HG03439 (cell line): ENCODE data around the gene NUDT9.
"Not testable (repeated sequence)": the region's sequence is repeated elsewhere in the genome, so short reads cannot be mapped to it uniquely, and the experiment has no call there.

Source experiments
- ATAC-seq: cut with Tn5 transposase; IDR thresholded peaks from one replicate; pipeline ENCODE4 v1.9.1; 2021; ENCODE audit warnings: mild to moderate bottlenecking, moderate library complexity; ENCODE audit not compliant: unreplicated experiment

Gene NUDT9

DNA sequence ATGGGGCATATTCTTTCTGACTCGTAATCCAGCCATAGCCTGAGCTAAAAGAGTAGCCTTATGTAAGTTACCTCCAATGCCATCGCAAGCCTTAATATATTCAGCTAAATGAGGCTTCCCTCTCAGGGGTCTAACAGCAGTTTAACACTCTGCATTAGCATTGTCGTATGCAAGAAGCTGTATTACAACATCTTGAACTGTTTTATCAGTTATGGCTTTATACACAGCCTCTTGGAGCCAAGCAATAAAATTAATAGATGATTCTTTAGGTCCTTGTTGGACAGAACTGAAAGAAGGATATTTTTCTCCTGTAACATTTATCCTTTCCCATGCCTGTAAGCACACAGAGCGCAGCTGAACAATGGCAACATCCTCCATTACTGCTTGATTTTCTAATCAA lies 15.5 kb upstream of the NUDT9 start:
- not testable (repeated sequence) for ATAC-seq

DNA sequence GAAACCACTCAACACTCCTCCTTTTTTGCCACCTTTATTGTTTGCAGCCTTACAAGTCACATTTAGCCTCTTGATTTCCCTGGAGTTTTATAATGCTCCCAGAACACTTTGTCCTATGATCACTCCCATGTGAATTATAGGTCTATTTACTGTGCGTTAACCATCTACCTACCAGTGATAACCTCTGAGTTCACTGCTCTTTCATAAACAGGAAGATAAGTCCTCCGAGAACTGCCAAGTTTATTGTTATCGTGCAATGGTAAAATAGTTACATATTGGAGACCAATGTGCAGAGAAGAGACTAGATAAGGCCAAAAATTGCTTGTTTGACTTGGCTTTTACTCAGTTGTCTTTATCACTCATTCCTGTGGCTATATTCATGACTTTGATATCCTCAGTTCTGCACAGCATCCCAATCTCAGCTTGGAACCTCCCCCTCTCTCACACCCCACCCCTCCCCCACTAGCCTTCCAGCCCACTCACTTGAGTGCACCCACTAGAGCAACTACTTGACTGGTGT lies 12.9 kb upstream of the NUDT9 start:
- ATAC-seq = no peak

DNA sequence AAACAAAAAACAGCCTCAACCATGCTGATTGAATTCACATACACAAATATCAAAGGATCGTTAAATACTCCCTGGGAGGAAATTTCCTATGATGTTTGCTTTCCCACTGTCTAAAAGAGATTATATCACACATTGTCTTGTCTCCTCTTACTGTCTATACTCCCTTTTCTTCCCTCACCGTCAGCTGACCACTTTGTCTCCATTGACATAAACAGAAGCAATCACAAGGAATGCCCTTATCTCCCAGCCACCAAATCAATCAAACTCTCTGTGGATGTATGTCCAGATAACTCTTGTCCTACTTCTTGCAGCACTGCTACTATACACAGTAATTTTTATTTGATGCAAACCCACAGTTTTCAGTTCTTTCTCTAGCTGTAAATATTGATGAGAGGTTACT lies 12.2 kb upstream of the NUDT9 start:
- ATAC-seq = no peak

- no peak for ATAC-seq
Observed at GRCh38 chr4:87410679-87411078, 11.7 kb upstream of the NUDT9 start.

DNA sequence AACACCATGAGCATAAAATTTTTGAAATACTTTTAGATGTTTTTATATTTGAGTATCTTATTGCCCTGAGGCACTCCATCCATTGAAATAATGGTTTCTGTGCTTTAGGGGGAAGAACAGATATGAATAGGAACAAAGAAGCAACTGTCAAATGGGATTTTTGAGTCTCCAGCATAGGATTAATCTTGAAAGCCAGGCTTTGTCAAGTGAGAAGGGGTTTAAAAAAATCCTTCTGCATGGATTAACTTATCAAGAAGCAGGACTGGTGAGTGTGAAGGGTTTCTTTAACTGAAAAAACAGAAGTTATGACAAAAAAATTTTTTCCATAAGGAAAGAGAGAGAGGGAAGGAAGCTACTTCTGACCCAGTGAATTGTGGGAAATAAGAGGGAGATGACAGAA lies 7.6 kb upstream of the NUDT9 start:
- no peak for ATAC-seq

GRCh38 chr4:87416965-87417364 lies 5.4 kb upstream of the NUDT9 start:
- no peak for ATAC-seq

- not testable (repeated sequence) for ATAC-seq
Observed at GRCh38 chr4:87418410-87418809, 4.0 kb upstream of the NUDT9 start.

GRCh38 chr4:87419578-87420249 lies 2.7 kb upstream of the NUDT9 start:
- ATAC-seq = no peak

GRCh38 chr4:87420276-87420830 lies 2.0 kb upstream of the NUDT9 start:
- ATAC-seq = no peak

DNA sequence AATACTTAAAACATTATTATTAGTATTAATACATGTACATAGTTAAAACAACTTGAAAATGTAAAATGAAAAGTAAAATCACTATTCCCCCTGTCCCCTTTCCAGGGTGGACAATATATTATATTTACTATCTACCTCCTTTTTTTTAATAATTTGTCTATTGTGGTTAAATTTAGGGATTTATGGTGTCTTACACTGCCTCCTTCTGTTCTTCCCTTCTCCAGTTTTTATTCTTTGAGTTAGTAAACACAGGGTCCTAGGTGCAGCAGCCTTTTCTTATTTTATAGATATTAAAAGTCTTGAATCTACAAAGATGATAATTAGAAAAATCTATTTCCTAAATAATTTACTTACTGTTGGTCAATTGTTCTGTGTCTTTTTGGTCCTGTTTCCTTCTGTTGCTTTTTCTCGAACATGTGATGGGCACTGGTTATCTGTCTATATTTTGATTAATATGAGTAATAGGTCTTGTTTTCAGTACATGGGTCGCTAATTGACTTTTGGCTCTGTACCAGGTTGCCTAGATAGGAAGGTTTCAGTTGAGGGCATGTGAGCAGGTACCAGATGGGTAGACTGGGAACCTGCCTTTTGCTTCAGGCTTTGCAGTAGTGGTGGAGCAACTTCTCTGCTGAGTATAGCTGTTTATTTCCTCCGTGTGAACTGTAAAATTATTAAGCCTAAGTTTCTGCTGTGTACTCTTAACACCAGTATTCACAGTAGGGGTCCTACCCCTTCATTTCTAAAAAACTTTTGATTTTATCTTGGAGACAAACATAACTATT lies 1.1 kb downstream of the NUDT9 start:
- ATAC-seq = no peak

GRCh38 chr4:87424099-87424543 lies 1.7 kb downstream of the NUDT9 start:
- ATAC-seq = not testable (repeated sequence)

- ATAC-seq = no peak
Observed at GRCh38 chr4:87425711-87426110, 3.3 kb downstream of the NUDT9 start.

GRCh38 chr4:87426865-87427517 lies 4.6 kb downstream of the NUDT9 start:
- ATAC-seq = no peak

DNA sequence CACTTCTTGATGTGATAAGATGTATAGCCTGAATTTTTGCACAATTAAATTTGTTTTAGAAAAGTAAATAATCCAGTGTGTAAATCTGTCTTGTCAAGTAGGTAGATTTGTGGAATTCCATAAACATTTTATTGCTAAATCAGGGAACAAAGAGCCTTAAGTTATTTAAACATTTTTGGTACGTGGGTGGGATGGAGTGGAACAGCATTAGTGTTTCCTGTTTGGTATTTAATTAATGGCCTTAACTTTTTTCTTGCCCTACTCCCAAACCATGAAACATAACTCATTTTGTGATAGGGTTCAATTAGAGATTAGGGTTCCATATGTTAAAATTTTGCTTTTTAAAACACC lies 5.1 kb downstream of the NUDT9 start:
- ATAC-seq = no peak

DNA sequence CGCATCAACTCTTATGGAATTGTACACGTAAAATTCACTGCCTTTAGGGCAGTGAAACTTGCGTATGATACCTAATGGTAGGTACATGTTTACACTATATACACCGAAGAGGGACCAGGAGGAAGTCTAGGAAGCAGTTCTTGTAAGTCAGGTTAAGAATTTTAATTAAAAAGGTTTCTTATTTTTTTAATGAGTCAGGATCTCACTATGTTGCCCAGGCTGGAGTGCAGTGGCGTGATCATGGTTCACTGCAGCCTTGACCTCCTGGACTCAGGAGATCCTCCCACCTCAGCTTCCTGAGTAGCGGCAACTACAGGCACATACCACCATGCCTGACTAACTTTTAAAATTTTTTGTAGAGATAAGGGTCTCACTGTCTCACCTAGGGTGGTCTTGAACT lies 6.6 kb downstream of the NUDT9 start:
- no peak for ATAC-seq

GRCh38 chr4:87430038-87430437 lies 7.7 kb downstream of the NUDT9 start:
- ATAC-seq = no peak

GRCh38 chr4:87433342-87433741 lies 11.0 kb downstream of the NUDT9 start:
- no peak for ATAC-seq

- no peak for ATAC-seq
Observed at GRCh38 chr4:87442889-87443288, 20.5 kb downstream of the NUDT9 start.

- no peak for ATAC-seq
Observed at GRCh38 chr4:87444741-87445140, 22.4 kb downstream of the NUDT9 start.

DNA sequence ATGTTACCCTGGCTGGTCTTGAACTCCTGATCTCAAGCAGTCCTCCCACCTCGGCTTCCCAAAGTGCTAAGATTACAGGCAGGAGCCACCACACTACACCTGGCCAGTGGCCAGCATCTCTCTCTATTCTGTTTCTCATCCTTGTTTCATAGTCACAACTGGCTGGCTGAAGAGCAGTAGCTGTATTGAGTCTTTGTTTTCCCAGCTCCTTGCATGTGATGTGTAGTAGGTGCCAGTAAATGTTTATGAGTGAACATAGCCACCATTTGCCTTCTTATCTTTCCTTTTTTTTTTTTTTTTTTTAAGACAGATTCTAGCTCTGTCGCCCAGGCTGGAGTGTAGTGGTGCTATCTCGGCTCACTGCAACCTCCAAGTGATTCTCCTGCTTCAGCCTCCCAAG lies 23.6 kb downstream of the NUDT9 start:
- ATAC-seq = no peak

- not testable (repeated sequence) for ATAC-seq
Observed at GRCh38 chr4:87446375-87446774, 24.0 kb downstream of the NUDT9 start.
